Astrocyte (in vitro differentiated cells and primary cell): ENCODE data around the gene C6orf136.

Source experiments
- CTCF ChIP-seq: IDR thresholded peaks from 2 replicates; pipeline ENCODE4 v1.5.1; 2011; ENCODE audit warnings: low read depth, mild to moderate bottlenecking, inconsistent platforms, low read length, moderate library complexity; ENCODE audit not compliant: insufficient read depth
- EZH2 ChIP-seq: IDR thresholded peaks from 2 replicates; pipeline ENCODE4 v1.6.1; 2012; ENCODE audit warnings: mild to moderate bottlenecking, low read length, inconsistent platforms; ENCODE audit not compliant: insufficient read depth

- TF ChIP-seq EZH2 (no peak), CTCF (no peak)
These were observed 6.5 kb upstream of the C6orf136 start for GRCh38 chr6:30640481-30640880.
